ES-I3 (cell line): Measurements from ENCODE around the gene ARHGEF39.

ENCODE experiments used
- H3K36me3 ChIP-seq: 2 replicates; pipeline ENCODE4 v1.6.1; 2013; ENCODE audit warnings: mild to moderate bottlenecking, low read length, control low read depth, moderate library complexity; ENCODE audit not compliant: insufficient read depth
- H3K4me1 ChIP-seq: 2 replicates; pipeline ENCODE4 v1.6.1; 2013; ENCODE audit warnings: mild to moderate bottlenecking, control low read depth, low read length; ENCODE audit not compliant: insufficient read depth
- H3K9ac ChIP-seq: 2 replicates; pipeline ENCODE4 v1.6.1; 2013; ENCODE audit warnings: low read depth, mild to moderate bottlenecking, low read length, moderate library complexity
- H3K9me3 ChIP-seq: 2 replicates; pipeline ENCODE4 v1.6.1; 2013; ENCODE audit warnings: mild to moderate bottlenecking, low read length, moderate library complexity; ENCODE audit not compliant: control insufficient read depth, insufficient read depth

Gene ARHGEF39

DNA sequence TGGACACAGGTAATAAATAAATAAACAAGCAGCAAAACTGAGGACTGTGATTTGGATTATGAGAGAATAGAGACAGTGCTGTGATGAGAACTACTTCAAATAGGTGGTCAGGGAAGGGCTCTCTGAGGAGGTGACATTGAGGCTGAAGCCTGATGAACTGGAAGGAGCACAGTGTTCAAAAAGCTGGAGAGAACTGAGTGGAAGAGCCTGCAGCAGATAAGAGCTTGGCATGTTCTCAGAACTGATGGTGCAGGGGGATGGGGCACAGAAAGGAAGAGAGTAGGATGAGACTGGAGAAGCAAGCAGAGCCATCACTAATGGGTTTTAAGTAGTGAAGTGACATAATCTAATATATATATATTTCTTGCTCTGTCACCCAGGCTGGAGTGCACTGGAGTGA lies 35.9 kb upstream of the ARHGEF39 start:
- Histone ChIP-seq H3K9me3 (no peaks in the 10 kb centered on the region), H3K4me1 (no peaks in the 10 kb centered on the region), H3K36me3 (peaks cover 40% of the 10 kb centered on the region), H3K9ac (no peak overlapping the region)

DNA sequence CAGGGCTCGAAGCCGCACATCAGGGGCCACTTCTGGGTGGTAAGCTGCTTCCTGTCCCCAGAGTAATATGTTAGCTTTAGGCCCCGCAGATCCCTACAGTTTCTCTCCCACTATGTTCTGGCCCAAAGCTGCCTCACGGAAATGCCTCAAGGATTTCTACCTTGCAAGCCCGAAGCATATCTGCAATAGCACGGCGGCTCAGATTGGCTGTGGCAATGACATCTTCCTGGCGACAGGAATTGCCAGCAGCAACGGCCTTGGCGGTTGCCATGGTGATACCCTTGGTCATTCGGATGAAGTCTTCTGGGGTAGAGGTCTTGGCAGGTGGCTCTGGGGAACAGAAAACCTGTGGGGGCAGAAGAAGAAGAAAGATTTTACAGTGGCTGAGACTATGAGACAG lies 35.0 kb upstream of the ARHGEF39 start:
- no peak overlapping the region for H3K9ac ChIP-seq
- peaks cover 33% of the 10 kb centered on the region for H3K36me3 ChIP-seq
- no peaks in the 10 kb centered on the region for H3K9me3 ChIP-seq
- H3K4me1 ChIP-seq = no peaks in the 10 kb centered on the region

DNA sequence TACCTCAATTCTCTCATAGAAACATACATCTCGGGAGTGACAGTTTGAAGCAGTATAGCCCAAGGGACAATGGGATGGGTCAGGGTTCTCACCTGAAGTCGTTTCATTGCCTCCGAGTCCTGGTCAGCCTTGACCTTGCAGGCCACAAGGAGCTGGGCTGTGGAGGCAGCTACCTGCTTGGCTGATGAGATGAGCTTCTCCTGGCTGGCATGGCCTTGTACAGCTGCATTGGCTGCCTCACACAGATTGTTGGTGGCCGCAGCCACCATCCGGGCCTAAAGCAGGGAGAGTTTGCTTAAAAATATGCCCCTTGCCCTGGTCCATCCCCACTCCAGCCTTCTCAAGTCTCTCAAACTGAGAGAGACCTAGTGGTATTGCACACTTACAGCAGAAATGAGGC lies 33.2 kb upstream of the ARHGEF39 start:
- H3K9ac ChIP-seq = no peak overlapping the region
- H3K36me3 ChIP-seq = peaks cover 26% of the 10 kb centered on the region
- no peaks in the 10 kb centered on the region for H3K4me1 ChIP-seq
- H3K9me3 ChIP-seq = no peaks in the 10 kb centered on the region

DNA sequence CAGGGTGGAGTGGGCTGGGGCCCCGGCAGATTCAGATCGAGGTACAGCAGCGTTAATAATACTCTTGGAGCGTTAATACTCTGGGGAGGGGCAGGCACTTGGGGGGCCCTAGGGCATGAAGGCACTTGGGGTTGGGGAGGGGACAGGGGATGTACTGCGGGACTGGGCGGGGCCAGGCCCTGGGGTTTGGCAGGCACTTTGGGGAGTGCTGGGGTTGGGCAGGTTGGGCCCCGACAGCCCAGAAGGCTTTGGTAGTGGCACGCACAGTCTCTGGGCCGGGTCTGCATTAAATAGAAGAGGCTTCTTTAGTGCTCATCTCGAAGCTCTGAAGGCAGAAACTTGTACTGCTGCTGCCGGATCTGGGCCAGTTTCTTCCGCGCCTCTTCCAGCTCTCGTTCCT lies 32.5 kb upstream of the ARHGEF39 start:
- Histone ChIP-seq H3K36me3 (peaks cover 26% of the 10 kb centered on the region), H3K4me1 (no peaks in the 10 kb centered on the region), H3K9me3 (no peaks in the 10 kb centered on the region), H3K9ac (no peak overlapping the region)

DNA sequence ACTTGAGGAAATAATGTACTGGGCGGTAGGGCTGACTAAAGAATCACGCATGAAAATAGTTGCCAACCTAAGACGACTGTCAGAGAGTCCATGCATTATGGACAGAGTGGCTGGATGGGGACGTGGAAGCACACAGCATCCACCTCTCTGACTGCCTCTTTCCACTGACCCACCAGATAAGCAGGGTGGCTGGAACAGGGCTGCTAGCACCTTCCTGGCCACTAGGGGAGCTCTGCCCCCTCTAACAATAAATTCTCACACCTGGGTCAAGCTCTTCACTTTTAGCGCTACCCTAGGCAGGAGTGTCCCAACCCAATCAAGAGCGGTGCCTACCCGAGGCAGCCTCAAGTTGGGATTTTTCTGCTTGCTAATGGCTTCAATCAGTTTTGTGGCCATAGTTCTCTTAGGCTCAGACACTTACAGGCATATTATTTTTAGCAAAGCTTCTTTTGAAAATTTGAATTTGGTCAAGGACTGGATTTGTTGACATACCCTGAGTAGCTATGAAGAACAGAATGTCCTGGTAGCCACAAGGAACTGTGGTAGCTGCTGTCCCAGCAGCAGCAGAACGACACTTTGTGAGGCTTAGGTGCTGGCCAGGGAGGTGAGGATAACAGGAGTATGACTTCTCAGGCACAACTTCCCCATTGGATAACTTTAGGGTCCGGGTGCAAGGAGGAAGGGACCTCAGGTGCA lies 31.7 kb upstream of the ARHGEF39 start:
- Histone ChIP-seq H3K4me1 (no peaks in the 10 kb centered on the region), H3K36me3 (peaks cover 20% of the 10 kb centered on the region)

DNA sequence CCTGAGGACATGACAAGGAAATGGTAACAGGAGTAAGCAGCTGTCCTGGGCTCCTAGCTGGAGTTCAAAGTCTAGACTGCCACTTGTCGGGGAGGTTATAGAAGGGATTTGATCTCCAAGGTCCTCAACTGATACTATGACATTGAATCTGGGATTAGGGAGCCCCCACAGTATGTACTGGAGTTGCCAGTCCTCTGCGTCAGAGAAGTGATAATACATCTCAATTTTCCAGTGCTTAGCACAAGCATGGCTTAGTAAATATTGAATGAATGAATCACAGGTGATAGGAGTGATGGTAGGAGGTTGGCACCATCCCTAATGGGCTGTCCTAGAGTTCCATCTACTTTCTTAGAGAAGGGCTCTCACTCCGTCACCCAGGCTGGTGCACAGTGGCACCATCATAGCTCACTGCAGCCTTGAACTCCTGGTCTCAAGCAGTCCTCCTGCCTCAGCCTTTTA lies 31.0 kb upstream of the ARHGEF39 start:
- no peak overlapping the region for H3K9ac ChIP-seq
- no peaks in the 10 kb centered on the region for H3K4me1 ChIP-seq
- no peaks in the 10 kb centered on the region for H3K9me3 ChIP-seq
- peaks cover 15% of the 10 kb centered on the region for H3K36me3 ChIP-seq

More for the DNA sequence above, 31.7 kb upstream of the ARHGEF39 start:
- Histone ChIP-seq H3K9me3 (no peaks in the 10 kb centered on the region), H3K9ac (no peak overlapping the region)

DNA sequence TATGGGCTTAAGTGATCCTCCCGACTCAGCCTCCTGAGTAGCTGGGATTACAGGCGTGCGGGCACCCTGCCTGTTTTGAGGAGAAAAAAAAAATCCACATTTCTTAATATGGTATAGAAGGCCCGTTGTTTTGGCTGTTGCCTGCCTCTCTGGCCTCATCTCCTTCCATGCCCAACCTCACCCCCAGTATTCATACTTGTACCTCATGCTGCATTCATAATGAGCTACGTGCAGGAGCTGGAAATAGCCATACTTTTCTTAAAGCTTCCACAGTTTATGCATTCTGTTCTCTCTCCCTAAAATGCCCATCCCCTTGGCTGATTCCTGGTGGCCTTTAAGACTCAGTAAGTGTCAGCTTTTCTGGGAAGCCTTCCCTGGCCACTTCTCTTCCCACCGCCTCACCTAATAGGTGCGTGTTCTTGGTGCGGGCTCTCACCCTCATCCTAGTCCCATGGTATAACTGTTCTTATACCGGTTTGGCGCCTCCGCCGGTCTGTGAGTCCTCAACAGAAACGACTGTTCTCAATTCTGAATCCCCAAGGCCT lies 26.8 kb upstream of the ARHGEF39 start:
- peaks cover 6% of the 10 kb centered on the region; the same call in 1 of the 2 replicates for H3K4me1 ChIP-seq
- H3K36me3 ChIP-seq = 0 out of 2 replicates have a peak, but pooled peaks cover 3% of the 10 kb centered on the region
- no peaks in the 10 kb centered on the region for H3K9me3 ChIP-seq
- peak overlapping the region; percentile 60; the same call in 1 of the 2 replicates for H3K9ac ChIP-seq

DNA sequence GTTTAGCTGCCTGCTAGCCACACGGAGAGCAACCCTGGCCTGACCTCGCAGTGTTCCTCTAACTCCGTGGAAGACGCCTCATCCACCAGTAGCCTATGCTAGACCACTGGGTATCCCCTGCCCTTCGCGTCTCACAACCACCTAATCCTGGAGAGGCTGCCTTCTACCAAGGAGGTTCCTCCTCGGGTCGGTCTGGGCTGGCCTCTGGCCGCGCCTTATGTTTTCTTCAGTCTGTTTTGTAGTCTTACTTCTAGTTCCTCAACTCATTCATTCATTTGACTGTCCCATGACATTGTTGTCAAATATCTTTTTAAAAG lies 26.3 kb upstream of the ARHGEF39 start:
- Histone ChIP-seq H3K9me3 (no peaks in the 10 kb centered on the region), H3K4me1 (peaks cover 6% of the 10 kb centered on the region; the same call in 1 of the 2 replicates), H3K36me3 (0 out of 2 replicates have a peak, but pooled peaks cover 6% of the 10 kb centered on the region), H3K9ac (peak overlapping the region; percentile 60; the same call in 1 of the 2 replicates)

DNA sequence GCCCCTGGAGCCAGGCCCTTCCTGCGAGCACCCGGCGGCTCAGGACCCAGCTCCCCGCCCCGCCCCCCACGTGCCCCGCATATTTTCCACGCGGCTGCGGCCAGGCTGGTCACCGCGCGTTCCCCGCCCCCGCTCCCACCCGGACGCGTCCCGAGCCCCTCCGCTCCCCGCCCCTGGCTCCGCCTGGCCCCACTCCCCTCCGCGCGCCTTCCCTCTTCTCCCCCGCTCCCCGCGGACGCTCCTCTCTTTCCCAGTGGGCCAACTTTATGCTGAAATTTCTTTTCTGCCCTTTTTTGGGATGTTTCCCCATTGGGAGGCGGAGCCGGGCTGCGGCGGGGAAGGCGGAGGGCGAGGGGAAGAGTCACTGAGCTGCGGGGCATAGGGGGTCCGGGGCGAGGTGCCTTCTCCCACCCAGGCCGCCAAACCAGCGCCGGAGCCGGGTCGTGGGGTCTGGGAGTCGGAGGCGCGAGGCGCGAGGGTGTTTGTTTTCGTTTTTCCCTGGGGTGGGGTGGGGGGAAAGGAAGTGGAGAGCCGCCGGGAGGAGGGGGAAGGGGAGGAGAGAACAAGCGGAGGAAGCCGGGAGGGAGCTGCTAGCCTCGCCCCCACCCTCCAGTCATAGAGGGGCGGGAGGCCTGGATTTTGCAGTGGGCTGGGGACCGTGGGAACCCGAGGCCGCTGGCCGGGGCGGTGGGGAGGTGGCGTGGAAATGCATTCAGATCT lies 25.8 kb upstream of the ARHGEF39 start:
- Histone ChIP-seq H3K36me3 (0 out of 2 replicates have a peak, but pooled peaks cover 6% of the 10 kb centered on the region), H3K4me1 (peaks cover 6% of the 10 kb centered on the region; the same call in 1 of the 2 replicates), H3K9ac (peak overlapping the region; percentile 60; the same call in 1 of the 2 replicates), H3K9me3 (no peaks in the 10 kb centered on the region)

DNA sequence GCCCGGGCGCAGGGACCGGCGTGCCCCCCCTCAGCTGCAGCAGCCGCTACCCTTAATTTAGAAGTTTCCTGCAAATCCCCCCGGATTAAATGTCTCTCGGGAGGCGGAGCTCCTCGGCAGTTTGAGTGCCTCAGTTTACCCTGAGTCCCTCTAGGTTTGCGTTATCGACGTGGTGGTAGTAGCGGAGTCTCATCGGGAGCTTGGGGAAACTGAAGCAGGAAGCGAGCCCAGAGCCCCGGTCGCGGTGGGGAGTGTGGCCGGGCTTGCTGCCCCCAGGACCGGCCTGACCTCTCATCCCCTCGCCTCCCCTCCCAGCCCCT lies 25.3 kb upstream of the ARHGEF39 start:
- no peaks in the 10 kb centered on the region for H3K9me3 ChIP-seq
- H3K4me1 ChIP-seq = peaks cover 6% of the 10 kb centered on the region; the same call in 1 of the 2 replicates
- peak overlapping the region; percentile 60 for H3K9ac ChIP-seq
- 0 out of 2 replicates have a peak, but pooled peaks cover 10% of the 10 kb centered on the region for H3K36me3 ChIP-seq

DNA sequence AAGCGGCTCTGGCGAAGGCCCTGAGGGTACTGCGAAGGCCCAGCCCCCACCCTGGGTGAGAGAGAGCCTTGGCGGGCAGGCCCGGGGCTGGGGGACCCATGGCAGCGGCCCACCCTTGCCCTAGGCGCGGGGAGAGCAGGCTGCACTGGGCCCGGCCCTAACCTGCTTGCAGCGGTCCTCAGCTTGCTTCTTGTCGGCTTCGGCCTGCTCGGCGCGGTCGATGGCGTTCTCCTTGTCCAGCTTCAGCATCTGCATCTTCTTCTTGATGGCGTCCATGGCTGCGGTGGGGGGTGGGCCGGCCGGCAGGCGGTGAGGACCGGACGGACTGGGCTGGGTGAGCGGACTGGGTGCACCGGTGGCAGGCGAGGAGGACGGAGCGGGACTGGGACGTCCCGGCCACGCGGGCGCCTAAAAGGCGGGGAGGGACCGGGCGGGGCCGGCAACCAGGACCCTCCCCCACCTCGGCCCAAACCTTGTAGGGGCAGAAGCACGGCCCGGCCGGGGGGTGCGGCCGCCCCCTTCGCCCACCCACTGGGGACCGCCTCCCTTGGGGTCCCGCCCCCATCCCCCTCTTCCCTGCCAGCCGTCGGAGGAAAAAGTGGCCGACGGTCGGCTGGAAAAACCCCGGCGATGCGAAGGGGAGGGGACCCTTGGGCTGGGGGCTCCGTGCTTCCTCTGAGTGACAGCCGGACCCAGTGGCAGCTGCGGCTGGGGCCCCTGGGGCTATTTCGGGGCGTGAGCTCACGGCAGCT lies 24.7 kb upstream of the ARHGEF39 start, which contains the start of gene TPM2:
TPM2 (minus strand) TSS at position 384 of the 752 bp plus-strand sequence; CDS start at position 276, 108 bp downstream.
- Histone ChIP-seq H3K36me3 (0 out of 2 replicates have a peak, but pooled peaks cover 10% of the 10 kb centered on the region), H3K9me3 (no peaks in the 10 kb centered on the region), H3K4me1 (peaks cover 6% of the 10 kb centered on the region; the same call in 1 of the 2 replicates), H3K9ac (peak within 1 kb of the TSS; percentile 60)

DNA sequence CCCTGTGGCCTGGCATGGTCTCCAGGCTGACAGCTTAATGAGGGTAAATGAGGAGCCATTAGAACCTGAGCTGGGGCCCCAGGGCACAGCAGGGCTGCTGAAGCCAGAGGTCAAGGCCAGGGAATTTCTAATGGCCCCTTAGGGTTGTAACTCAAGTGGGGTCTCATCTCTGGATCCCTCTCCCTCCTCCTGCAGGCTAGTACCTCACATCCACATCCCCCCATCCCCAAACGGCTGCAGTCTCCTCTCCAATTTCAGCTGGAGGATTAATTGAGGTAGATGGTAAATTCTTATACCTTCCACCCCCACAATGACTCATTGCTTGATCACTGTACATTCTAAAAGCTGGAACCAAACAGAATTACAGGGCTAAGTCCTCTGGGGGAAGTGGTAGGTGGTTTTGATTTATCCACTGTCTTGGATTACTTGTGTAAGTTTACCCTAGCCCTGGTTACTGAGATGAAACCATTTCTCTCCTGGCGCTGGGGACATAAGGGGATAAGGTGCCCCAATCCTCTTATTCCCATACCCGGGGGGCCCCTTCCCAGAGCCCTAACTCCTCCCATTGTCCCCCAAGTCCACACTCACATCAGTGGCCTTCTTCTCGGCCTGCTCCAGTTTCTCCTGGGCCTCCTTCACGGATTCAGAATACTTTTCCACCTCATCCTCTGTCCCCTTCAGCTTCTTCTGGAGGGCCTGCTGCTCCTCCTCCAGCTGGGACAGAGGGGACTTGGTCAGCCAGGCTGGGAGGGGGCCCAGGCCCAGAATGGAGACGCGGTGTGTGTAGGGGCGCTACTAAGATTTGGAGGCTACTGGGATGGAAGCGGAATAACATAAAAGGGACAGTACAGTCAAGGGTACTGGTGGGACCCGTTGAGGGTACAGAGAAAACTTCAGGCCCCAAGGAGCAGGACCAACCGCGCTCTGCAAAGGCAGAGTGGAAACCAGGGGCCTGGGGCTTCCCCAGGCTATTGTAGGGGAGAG lies 23.9 kb upstream of the ARHGEF39 start:
- Histone ChIP-seq H3K4me1 (peaks cover 6% of the 10 kb centered on the region; the same call in 1 of the 2 replicates), H3K9ac (peak overlapping the region; percentile 60), H3K36me3 (peaks cover 13% of the 10 kb centered on the region)

DNA sequence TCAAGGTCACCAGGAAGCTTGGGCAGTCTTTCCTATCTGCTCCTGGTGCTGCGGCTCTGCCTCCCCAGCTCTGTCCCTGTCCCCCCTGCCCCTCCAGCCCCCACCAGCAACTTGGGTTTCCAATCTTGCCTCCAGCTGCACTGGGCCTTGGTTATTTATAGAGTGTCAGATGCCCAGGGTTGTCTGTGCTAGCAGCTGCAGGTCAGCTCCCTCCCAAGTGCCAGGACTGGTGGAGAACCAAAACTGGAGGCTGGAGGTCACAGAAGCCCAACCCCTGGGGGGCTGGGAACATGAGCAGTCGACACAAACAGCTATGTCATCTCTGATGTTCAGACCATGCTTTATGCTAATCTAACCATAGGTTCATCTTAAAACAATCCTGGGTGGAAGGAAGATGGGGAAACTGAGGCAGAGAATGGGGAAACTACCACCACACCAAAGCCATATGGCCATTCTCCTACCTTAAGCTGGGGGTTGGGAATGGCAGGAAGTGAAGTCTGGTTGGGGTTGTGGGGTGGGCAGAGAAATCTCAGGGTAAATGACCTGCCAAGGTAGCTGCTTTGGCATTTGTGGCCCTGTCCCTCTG lies 23.1 kb upstream of the ARHGEF39 start:
- Histone ChIP-seq H3K4me1 (peaks cover 6% of the 10 kb centered on the region; the same call in 1 of the 2 replicates), H3K9ac (no peak overlapping the region), H3K9me3 (no peaks in the 10 kb centered on the region), H3K36me3 (peaks cover 13% of the 10 kb centered on the region)

More for the DNA sequence above, 23.9 kb upstream of the ARHGEF39 start:
- no peaks in the 10 kb centered on the region for H3K9me3 ChIP-seq
